Tibial nerve (tissue), 4 donors: ENCODE measurements around the gene TBX21. TPM values are rescaled to one million over a fixed set of nuclear protein-coding genes. Genes with fewer than 3 reads are reported as not detected.

Experiments used
- DNase-seq, 2 donors: peaks; one replicate each; pipeline ENCODE4 v3.0.0-alpha.2; 2019; ENCODE audit warnings: low spot score in 2 of 2
- H3K27ac ChIP-seq, 4 donors: fragments of 200-600 bp; sonication (generic) in 3 of 4; one replicate each; pipeline ENCODE4 v1.5.1; 2017 to 2019; ENCODE audit warnings: mild to moderate bottlenecking in 1 of 4
- H3K27me3 ChIP-seq, 2 donors: fragments of 200-600 bp; sonication (generic) in 1 of 2; one replicate each; pipeline versions ENCODE4 v1.5.1 to v1.6.0; 2017 to 2019
- H3K36me3 ChIP-seq, 3 donors: fragments of 200-600 bp; sonication (generic); one replicate each; pipeline ENCODE4 v1.5.1; 2018 to 2019
- H3K4me1 ChIP-seq, 4 donors: fragments of 200-600 bp; sonication (generic) in 3 of 4; one replicate each; pipeline ENCODE4 v1.5.1; 2017 to 2019
- H3K4me3 ChIP-seq, 4 donors: fragments of 200-600 bp; sonication (generic) in 3 of 4; one replicate each; pipeline ENCODE4 v1.5.1; 2017 to 2019; ENCODE audit warnings: mild to moderate bottlenecking in 1 of 4, moderate library complexity in 1 of 4
- H3K9me3 ChIP-seq, 4 donors: fragments of 200-600 bp; sonication (generic) in 3 of 4; one replicate each; pipeline ENCODE4 v1.5.1; 2017 to 2019
- CTCF ChIP-seq, 5 experiments: fragments of 200-600 bp in 3 of 5; fragments of 450-650 bp in 2 of 5; sonication (generic) in 3 of 5; IDR thresholded peaks; one replicate each; pipeline ENCODE4 v1.5.1; 2016 to 2019; ENCODE audit warnings: antibody characterized with exemption in 5 of 5, mild to moderate bottlenecking in 3 of 5, moderate library complexity in 2 of 5
- EP300 ChIP-seq, 2 donors: sonication (generic); formaldehyde crosslinking; IDR thresholded peaks; one replicate each; pipeline ENCODE4 v1.6.1; 2017; ENCODE audit warnings: antibody characterized with exemption in 2 of 2, mild to moderate bottlenecking in 1 of 2
- POLR2A ChIP-seq, 2 donors: fragments of 450-650 bp; IDR thresholded peaks; one replicate each; pipeline ENCODE4 v1.6.1; 2017; ENCODE audit warnings: antibody characterized with exemption in 2 of 2, mild to moderate bottlenecking in 2 of 2, moderate library complexity in 2 of 2
- WGBS, 2 donors: methylation state at CpG; one replicate each; pipeline ENCODE4 v1.1.5; 2018; 5-methylcytosine and 5-hydroxymethylcytosine counted together
- total RNA-seq, 4 donors: library from RNA; depleted of rRNA; stranded (reverse); fragments of >200 nt; gene quantifications; one replicate each; pipeline ENCODE4 v1.1.0, GENCODE V29; 2016

TBX21 gene
- total RNA-seq, 4 donors from 2014 or later, result 1.9 to 3.3 (median 2.1) TPM; not detected in 1

GRCh38 chr17:47774987-47775580 is 42.0 kb downstream of the TBX21 start:
- no peaks in the 10 kb centered on the region for H3K4me1 ChIP-seq
- no peak overlapping the region for H3K4me3 ChIP-seq
- no peak for DNase-seq
- no peaks in the 10 kb centered on the region for H3K36me3 ChIP-seq
- H3K27me3 ChIP-seq, result peaks cover 0 to 63% of the 10 kb centered on the region in 2 donors
- no peak overlapping the region for H3K27ac ChIP-seq
- 83 to 87% methylated on average over 1 of the region's 1 CpG for WGBS, 2 donors
- TF ChIP-seq EP300 (IDR thresholded peaks at IDR 0.05), result no peak
- no peak for TF ChIP-seq POLR2A (IDR thresholded peaks at IDR 0.05)
- no peak for TF ChIP-seq CTCF (IDR thresholded peaks at IDR 0.05)
- peaks cover 0 to 24% (median 0%) of the 10 kb centered on the region in 4 donors for H3K9me3 ChIP-seq

- peaks cover 0 to 9% (median 0%) of the 10 kb centered on the region in 4 donors for H3K9me3 ChIP-seq
- DNase-seq, result no peak
- no peak overlapping the region for H3K27ac ChIP-seq
- H3K36me3 ChIP-seq, result no peaks in the 10 kb centered on the region
- 40 to 45% methylated on average over 14 of the region's 14 CpGs for WGBS, 2 donors
- TF ChIP-seq CTCF (IDR thresholded peaks at IDR 0.05) (peak; percentile 38 to 60 (median 56)), POLR2A (IDR thresholded peaks at IDR 0.05) (no peak)
- H3K4me3 ChIP-seq, result no peak overlapping the region
- no peaks in the 10 kb centered on the region for H3K4me1 ChIP-seq
- H3K27me3 ChIP-seq, result peaks cover 0 to 74% of the 10 kb centered on the region in 2 donors
These were observed 43.5 kb downstream of the TBX21 start for GRCh38 chr17:47776330-47777197.

DNA sequence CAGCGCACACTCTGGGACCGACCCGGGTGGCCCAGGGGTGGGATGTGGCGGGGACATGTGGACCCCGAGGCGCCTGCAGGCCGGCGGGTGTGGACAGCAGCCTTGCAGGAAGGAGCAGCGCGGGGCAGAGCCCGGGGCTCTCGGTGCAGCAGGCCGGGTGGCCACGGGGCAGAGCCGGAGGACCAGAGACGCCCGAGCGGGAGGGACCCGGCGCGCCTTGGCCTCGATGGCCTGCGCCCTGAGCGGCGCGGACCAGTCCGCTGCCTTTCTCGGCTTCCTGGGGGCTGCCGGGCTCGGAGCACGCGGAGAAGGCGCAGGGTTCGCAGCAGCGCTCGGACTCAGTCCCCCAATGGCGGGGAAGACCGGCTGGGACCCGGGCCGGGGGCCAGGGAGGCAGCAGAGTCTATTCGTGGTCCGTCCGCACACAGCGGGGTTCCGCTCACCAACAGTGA is 45.2 kb downstream of the TBX21 start:
- peaks cover 0 to 74% of the 10 kb centered on the region in 2 donors for H3K27me3 ChIP-seq
- TF ChIP-seq CTCF (IDR thresholded peaks at IDR 0.05) (no peak), EP300 (IDR thresholded peaks at IDR 0.05) (no peak), POLR2A (IDR thresholded peaks at IDR 0.05) (no peak)
- DNase-seq, result no peak
- WGBS, 2 donors, result 22 to 28% methylated on average over 23 of the region's 45 CpGs
- H3K4me3 ChIP-seq, result no peak overlapping the region
- no peak overlapping the region for H3K27ac ChIP-seq
- no peaks in the 10 kb centered on the region for H3K9me3 ChIP-seq
- H3K4me1 ChIP-seq, result no peaks in the 10 kb centered on the region
- H3K36me3 ChIP-seq, result no peaks in the 10 kb centered on the region

DNA sequence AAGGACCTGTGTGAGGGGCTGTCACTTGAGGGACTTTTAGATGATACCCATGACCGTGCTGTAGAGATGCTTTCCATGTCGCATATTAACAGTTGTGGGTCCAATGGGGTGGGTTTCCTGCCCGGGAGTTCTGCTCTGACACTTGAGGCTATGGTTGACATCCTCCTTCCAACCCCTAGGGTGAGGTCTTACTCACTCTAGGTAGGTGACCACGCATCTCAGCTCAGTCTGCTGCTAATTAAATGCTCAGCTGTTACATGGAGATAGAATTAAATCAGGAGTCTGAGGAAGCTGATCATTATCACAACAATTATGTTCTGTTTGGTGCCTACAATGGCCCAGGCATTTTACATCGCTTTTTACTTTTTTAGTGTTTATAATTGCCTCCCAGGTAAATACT is 48.4 kb downstream of the TBX21 start:
- H3K4me1 ChIP-seq, result no peaks in the 10 kb centered on the region
- H3K27me3 ChIP-seq, result peaks cover 0 to 51% of the 10 kb centered on the region in 2 donors
- H3K4me3 ChIP-seq, result no peak overlapping the region
- H3K36me3 ChIP-seq, result no peaks in the 10 kb centered on the region
- DNase-seq, result no peak
- TF ChIP-seq CTCF (IDR thresholded peaks at IDR 0.05) (no peak), POLR2A (IDR thresholded peaks at IDR 0.05) (no peak)
- no peaks in the 10 kb centered on the region for H3K9me3 ChIP-seq
- 58 to 77% methylated on average over 5 of the region's 5 CpGs for WGBS, 2 donors
- no peak overlapping the region for H3K27ac ChIP-seq

DNA sequence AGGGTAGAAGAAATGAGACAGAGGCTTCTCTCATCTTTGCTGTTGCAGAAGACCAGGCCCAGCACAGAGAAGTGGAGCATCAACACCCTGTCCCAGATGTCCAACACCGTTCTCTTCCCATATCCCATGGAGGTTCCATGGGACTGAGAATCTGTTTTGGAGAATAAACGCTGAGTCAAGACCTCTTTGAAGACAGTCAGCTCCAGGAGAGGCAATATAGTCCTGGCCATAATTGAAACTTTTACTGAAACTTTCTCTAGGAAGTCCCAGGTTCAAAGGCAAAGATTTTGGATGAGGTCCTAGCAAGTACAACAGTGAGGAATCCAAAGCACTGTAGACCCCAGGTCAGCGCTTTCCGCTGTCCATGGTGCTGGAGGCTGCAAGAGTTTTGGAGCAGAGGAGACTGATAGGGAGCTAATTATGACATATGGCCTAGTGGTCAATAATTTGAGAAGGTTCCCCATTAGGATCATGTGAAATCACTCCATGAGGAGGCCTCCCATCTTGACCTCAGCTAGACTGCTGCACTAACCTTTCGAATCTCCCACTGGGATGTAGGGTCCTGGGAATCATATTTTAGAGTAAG is 52.6 kb downstream of the TBX21 start:
- Histone ChIP-seq H3K4me1 (peaks cover 0 to 10% (median 5%) of the 10 kb centered on the region in 4 donors), H3K4me3 (no peak overlapping the region), H3K27me3 (peaks cover 0 to 37% of the 10 kb centered on the region in 2 donors), H3K9me3 (no peaks in the 10 kb centered on the region), H3K27ac (no peak overlapping the region), H3K36me3 (no peaks in the 10 kb centered on the region)
- no peak for TF ChIP-seq EP300 (IDR thresholded peaks at IDR 0.05)
- no peak for TF ChIP-seq CTCF (IDR thresholded peaks at IDR 0.05)
- no peak for TF ChIP-seq POLR2A (IDR thresholded peaks at IDR 0.05)
- WGBS, 2 donors, result 39% methylated on average over 5 of the region's 5 CpGs
- DNase-seq, result no peak
